LoVo (cell line): ENCODE measurements around the gene GJB4.
A peak's percentile ranks its signal among the peaks of the same experiment; 100 is the strongest.
"Not testable (repeated sequence)": the region's sequence is repeated elsewhere in the genome, so short reads cannot be mapped to it uniquely, and the experiment has no call there.

Experiments used
- DNase-seq: peaks from one replicate; pipeline ENCODE4 v3.0.0-alpha.2; 2016; ENCODE audit warnings: low spot score

GJB4 gene

GRCh38 chr1:34759503-34760357 lies at the start of gene GJB4:
Gene GJB4 (plus strand): TSS chr1:34759740. CDS start chr1:34761255, 1,515 bp downstream.
- peak; percentile 82 for DNase-seq

GRCh38 chr1:34710812-34711211 lies 48.7 kb upstream of the GJB4 start:
- DNase-seq = no peak

DNA sequence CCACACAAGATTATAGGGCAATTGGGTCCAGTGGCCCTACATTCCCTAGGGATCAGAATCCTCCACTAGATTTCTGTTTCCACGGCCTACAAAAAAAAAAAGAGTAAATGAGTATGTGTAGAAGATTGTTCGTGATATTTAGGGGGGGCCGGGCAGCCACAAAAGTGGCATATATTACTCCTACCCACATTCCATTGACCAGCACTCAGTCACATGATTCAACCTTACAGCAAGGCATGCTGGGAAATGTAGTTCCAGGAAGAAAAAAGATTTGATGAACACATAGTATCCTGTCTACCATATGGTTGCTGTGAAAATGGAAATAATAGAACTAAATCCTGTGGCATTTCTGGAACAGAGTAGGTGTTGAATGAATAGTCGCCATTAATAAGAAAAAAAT lies 48.1 kb upstream of the GJB4 start:
- DNase-seq = no peak

DNA sequence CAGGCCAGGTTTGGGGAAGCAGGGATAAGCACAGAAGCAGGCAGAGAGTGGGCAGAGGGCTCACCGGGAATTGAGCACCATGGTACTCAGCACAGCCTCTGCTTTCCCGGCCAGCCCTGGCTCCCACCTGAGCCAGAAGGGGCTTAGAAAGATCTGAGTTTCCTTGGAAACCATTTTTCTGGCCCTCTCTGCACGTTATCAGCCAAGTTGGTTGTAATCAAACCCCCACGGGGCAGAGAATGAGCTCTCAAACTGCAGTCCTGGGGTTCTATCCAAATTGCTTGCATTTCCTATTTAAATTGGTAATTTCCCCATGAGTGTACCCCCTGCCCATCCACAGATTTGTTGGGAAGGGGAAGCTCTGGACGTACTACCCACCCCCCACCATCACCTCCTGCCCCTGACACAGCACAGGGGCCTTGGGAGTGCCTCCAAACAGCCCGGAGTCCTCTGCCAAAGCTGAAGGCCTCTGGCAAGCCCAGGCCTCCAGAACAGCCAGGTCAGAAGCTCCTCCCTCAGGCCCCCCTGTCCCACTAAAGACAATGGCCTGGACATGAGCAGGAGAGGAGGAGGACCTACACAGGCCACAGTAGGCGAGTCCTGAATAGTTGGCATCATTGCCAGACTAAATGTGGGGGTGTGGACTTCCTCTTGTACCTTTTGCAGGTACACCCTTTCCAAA lies 47.4 kb upstream of the GJB4 start:
- DNase-seq = no peak

DNA sequence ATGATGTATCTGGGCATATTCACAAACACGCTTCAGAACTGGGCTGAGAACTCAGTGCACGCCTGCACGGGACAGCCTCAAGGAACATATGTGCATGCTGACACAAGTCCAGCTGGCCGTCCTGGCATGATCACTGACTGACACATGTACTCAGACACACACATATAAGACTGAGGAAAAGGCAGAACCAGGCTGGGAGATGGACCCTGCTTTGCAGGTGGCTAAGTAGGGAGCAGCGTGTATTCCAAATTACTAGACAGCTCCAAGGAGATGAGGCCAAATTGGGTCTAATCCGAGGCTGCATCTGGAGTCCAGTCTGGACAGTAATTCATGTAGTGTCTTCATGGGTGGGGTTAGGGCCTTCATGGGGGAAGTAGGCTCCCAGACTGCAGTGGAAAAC lies 46.1 kb upstream of the GJB4 start:
- DNase-seq = no peak

DNA sequence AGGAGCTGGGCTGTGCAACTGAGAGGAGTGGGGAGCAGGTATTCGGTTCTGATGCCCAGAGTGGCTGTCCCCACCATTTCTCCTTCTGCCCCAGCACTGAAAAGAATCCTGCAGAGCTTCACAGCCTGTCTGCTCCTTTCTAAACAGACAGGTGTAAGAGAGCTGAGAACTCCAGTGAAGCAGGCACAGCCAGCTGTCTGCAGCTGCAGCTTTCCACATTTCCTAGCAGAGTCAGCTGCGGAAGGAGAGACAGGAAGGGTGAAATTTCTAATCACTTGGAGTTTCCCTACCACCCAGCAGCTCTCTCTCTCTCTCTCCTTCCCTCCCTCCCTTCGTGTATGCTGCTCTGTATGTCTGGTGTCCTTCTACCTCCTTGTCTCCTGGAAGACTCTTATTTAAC lies 45.2 kb upstream of the GJB4 start:
- DNase-seq = no peak

GRCh38 chr1:34715139-34715538 lies 44.4 kb upstream of the GJB4 start:
- DNase-seq = no peak

DNA sequence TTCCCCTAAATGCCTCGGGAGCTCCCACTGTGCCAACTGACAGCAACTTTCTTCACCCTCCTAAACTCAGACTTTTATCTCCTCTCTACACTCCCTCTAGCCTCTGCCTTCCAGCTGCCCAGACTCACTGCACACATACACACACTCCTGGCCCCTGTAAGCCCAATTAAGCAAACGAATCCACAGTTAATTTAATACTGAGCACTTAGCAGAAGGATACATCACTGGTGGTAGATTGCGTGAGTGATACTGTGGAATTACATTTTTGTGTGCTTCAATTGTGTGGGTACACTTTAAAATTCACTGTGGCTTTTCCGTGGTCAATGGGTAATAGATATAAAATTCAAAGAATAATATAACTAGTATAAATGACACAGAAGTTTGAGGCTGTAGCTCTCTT lies 38.3 kb upstream of the GJB4 start:
- DNase-seq = no peak

DNA sequence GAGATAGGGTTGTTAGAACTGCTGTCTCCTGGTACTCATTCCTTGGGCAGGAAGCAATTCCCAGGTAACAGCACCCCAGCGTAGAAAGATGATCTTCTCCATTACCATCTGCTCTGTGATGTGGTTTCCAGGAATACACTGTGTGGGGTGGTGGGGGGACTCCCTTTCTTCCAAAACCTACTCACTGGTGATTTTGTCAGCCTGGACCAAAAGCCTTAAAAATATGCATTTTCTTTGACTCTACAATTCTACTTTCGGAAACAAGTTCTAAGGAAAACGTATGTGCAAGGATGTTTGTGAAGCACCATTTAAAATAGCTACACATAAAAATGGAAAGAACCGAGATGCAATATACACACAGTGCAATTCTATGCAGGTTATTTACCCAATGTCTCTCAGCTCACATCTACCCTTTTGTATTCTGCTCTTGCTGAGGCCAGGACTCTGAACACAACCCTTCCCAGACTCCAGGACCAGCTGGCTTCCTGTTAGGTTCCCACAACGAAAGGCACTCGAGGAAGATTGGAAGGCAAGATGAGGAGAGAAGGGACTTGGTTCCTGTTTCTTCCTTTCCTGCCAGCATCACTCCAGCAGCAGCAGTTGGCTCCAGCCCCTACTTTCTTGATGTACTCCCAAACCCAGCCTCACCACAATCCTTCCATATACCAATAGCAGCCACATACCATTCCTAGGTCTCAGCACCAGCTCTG lies 37.7 kb upstream of the GJB4 start:
- no peak for DNase-seq

DNA sequence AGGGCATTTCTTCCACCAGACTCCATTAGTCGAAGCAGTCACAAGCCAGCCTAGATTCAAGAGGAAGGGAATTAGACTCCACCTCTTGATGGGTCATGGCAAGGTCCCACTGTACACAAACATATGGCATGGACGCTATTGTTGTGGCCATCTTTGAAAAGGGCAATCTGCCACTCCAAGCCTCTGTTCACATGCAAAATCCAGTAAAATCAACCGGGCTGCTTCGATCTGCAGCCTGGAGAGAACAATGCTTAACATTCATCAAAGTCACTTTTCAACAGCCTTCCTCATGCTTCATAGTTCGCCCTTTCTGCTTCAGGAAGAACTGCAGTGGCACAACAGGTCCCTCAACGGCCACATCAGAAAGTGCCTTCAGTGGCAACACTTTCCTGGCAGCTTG lies 32.7 kb upstream of the GJB4 start:
- no peak for DNase-seq

DNA sequence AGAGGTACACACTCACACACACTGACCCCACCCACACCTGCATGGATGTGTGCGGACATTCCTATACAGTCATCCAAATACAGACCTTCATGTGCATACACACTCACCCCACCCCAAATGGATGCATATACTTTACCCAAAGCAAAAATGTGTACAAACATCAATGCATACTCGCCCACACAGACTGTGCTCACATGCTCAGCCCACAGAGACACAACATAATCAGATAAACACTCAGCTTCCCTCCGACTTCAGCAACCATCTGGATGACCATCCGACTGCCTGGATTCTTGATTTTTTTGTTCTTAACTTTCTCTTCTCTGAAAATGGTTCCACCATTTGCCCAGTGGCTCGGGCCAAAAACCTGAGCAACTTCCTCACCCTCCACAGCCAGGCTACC lies 29.1 kb upstream of the GJB4 start:
- DNase-seq = no peak

- DNase-seq = not testable (repeated sequence)
These were observed 26.7 kb upstream of the GJB4 start for GRCh38 chr1:34732831-34733230.

DNA sequence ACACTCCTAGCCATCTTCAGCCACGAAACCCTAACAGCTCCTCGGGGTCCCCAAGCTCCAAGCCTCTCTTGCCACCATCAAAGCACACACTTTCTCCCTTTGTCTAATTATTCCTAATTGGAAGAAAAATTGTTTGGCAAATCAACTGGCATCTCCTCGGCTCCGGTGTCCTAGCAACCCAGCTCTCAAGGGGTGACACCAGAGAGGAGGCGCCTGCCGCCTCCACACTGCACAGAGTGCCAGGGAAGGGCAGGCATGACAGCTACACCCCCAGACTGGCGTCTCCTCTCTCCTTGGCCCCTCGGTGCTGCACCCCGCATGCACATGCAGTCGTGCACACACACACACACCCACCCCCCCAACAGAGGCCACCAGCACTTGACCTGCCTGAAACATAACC lies 22.8 kb upstream of the GJB4 start:
- DNase-seq = no peak

- DNase-seq = not testable (repeated sequence)
These were observed 22.3 kb upstream of the GJB4 start for GRCh38 chr1:34737236-34737635.

GRCh38 chr1:34739613-34740012 lies 19.9 kb upstream of the GJB4 start:
- DNase-seq = no peak

GRCh38 chr1:34740161-34740868 lies 19.2 kb upstream of the GJB4 start:
- DNase-seq = no peak

DNA sequence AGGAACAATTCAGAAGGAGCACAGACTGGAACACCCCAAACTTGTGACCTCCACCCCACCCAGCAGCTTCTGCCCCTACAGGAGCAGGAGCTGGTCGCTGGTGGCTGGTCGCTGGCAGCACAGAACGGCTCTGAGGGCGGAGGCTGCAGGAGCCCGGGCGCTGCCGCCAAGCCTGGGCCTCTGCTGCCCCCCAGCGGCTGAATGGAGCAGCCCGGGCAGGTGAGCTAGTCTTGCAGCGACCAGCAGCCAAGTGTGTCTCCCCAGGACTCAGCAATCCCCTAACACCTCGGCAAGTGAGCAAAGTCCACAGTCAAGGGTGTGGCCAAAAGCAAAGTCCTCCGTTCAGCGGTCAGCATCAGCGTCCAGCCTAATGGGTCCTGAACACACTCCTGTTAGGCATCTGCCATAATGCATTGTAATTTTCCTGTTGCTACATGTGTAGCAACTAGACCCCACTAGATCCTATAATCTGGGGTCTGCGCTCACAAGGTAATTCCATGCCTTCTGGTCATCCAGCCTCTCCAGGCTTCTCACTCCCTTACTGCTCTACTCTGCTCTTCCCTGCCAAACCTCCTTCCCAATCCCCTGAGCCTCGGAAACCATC lies 16.8 kb upstream of the GJB4 start:
- peak; percentile 87 for DNase-seq

- DNase-seq = no peak
These were observed 15.8 kb upstream of the GJB4 start for GRCh38 chr1:34743775-34744174.

GRCh38 chr1:34744851-34745250 lies 14.7 kb upstream of the GJB4 start:
- no peak for DNase-seq

- no peak for DNase-seq
These were observed 13.9 kb upstream of the GJB4 start for GRCh38 chr1:34745666-34746065.

GRCh38 chr1:34746101-34746500 lies 13.4 kb upstream of the GJB4 start:
- DNase-seq = no peak
